ENCODE measurements around the gene PHF20. TPM values are rescaled to one million over a fixed set of nuclear protein-coding genes. Genes with fewer than 3 reads are reported as not detected.

PHF20 gene
- total RNA-seq, 1 experiment from 2014 or later, result 65.8 TPM

DNA sequence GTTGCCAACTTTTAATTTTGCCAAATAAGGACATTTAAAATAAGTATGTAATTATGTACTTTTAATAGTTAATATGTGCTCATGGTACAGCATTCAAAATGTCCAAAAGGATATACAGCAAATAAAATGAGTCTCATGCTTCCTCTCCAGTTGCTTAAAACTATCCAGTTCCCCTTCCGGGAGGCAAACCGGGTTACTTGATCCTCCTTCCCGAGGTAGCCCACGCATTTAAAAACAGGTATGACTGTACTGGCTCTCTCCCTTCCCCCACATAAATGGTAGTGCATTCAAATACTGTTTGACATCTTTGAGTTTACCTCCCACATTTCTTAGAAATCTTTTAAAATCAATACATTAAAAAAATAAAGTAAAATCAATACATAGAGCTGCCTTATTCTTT, 66.4 kb downstream of the PHF20 start:
- TF ChIP-seq, protein P1, sequence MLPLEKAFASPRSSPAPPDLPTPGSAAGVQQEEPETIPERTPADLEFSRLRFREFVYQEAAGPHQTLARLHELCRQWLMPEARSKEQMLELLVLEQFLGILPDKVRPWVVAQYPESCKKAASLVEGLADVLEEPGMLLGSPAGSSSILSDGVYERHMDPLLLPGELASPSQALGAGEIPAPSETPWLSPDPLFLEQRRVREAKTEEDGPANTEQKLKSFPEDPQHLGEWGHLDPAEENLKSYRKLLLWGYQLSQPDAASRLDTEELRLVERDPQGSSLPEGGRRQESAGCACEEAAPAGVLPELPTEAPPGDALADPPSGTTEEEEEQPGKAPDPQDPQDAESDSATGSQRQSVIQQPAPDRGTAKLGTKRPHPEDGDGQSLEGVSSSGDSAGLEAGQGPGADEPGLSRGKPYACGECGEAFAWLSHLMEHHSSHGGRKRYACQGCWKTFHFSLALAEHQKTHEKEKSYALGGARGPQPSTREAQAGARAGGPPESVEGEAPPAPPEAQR (CRISPR knock-in tag; IDR thresholded peaks at IDR 0.05), result no peak
- no peak for TF ChIP-seq GRHL2 (CRISPR knock-in tag; IDR thresholded peaks at IDR 0.05; ENCODE audit: insufficient replicate concordance, severe bottlenecking)
- no peak for TF ChIP-seq GTF2I (CRISPR knock-in tag; conservative IDR thresholded peaks at IDR 0.05)
- TF ChIP-seq, protein P2, sequence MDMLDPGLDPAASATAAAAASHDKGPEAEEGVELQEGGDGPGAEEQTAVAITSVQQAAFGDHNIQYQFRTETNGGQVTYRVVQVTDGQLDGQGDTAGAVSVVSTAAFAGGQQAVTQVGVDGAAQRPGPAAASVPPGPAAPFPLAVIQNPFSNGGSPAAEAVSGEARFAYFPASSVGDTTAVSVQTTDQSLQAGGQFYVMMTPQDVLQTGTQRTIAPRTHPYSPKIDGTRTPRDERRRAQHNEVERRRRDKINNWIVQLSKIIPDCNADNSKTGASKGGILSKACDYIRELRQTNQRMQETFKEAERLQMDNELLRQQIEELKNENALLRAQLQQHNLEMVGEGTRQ (CRISPR knock-in tag; IDR thresholded peaks at IDR 0.05), result no peak
- no peak for TF ChIP-seq ELF4 (CRISPR knock-in tag; IDR thresholded peaks at IDR 0.05; ENCODE audit: low read depth)
- no peak for TF ChIP-seq ZNF138 (CRISPR knock-in tag; conservative IDR thresholded peaks at IDR 0.05)
- TF ChIP-seq SOX15 (CRISPR knock-in tag; IDR thresholded peaks at IDR 0.05), result no peak
- no peak for TF ChIP-seq KAT7 (CRISPR knock-in tag; IDR thresholded peaks at IDR 0.05; ENCODE audit: borderline replicate concordance)
- TF ChIP-seq, protein P3, sequence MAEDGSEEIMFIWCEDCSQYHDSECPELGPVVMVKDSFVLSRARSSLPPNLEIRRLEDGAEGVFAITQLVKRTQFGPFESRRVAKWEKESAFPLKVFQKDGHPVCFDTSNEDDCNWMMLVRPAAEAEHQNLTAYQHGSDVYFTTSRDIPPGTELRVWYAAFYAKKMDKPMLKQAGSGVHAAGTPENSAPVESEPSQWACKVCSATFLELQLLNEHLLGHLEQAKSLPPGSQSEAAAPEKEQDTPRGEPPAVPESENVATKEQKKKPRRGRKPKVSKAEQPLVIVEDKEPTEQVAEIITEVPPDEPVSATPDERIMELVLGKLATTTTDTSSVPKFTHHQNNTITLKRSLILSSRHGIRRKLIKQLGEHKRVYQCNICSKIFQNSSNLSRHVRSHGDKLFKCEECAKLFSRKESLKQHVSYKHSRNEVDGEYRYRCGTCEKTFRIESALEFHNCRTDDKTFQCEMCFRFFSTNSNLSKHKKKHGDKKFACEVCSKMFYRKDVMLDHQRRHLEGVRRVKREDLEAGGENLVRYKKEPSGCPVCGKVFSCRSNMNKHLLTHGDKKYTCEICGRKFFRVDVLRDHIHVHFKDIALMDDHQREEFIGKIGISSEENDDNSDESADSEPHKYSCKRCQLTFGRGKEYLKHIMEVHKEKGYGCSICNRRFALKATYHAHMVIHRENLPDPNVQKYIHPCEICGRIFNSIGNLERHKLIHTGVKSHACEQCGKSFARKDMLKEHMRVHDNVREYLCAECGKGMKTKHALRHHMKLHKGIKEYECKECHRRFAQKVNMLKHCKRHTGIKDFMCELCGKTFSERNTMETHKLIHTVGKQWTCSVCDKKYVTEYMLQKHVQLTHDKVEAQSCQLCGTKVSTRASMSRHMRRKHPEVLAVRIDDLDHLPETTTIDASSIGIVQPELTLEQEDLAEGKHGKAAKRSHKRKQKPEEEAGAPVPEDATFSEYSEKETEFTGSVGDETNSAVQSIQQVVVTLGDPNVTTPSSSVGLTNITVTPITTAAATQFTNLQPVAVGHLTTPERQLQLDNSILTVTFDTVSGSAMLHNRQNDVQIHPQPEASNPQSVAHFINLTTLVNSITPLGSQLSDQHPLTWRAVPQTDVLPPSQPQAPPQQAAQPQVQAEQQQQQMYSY (CRISPR knock-in tag; IDR thresholded peaks at IDR 0.05), result no peak
- TF ChIP-seq, protein P4, sequence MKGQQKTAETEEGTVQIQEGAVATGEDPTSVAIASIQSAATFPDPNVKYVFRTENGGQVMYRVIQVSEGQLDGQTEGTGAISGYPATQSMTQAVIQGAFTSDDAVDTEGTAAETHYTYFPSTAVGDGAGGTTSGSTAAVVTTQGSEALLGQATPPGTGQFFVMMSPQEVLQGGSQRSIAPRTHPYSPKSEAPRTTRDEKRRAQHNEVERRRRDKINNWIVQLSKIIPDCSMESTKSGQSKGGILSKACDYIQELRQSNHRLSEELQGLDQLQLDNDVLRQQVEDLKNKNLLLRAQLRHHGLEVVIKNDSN (CRISPR knock-in tag; IDR thresholded peaks at IDR 0.05), result no peak
- TF ChIP-seq, protein P5, sequence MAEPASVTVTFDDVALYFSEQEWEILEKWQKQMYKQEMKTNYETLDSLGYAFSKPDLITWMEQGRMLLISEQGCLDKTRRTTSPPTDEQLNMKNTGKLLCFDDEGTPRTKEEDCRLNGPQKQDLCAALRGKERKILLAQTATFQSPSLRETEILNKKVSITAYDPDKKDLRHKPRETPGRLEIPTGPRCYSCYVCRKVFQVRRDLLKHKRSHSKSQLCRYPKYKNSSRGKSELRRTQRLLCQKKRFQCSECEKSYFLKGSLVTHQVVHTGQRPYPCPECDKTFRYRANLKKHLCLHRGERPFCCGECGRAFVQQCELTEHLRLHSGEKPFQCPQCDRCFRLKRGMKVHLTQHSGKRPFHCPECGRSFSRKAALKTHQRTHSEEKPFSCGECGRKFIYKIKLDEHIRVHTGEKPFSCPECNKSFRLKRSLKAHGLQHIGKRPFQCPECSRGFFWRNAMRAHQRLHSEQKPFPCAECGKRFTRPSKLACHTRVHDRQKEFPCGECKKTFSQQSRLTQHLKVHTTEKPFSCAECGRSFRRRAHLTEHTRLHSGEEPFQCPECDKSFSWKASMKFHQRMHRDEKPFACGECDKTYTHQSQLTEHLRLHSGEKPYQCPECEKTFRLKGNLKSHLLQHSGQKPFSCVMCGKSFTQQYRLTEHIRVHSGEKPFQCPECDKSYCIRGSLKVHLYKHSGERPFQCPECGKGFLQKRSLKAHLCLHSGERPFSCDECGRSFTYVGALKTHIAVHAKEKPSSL (CRISPR knock-in tag; conservative IDR thresholded peaks at IDR 0.05), result no peak
- no peak for TF ChIP-seq CREB1 (CRISPR knock-in tag; IDR thresholded peaks at IDR 0.05)
- no peak for TF ChIP-seq IRF2 (CRISPR knock-in tag; IDR thresholded peaks at IDR 0.05; ENCODE audit: borderline replicate concordance, low read depth)
- TF ChIP-seq ZNF121 (CRISPR knock-in tag; IDR thresholded peaks at IDR 0.05), result no peak

DNA sequence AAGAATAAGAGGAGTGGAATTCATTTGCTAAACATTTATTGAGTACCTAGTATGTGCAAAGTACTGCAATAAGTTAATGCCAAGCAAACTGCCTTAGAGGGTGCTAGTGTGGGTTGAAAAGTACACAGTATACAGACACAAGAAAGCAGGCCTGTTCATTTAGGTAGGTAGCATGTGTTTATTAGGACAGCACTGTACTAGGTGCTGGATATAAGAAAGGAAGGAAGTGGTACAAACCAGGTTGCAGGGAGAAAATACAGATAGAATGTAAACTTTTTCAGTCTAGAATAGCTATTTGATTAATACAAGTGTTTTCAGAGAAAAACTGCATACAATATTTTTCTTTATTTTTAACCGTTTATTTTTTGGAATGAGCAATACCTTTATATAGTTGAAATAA, 68.1 kb downstream of the PHF20 start:
- peaks cover 36% of the 10 kb centered on the region for H3K36me3 Mint-ChIP-seq
- H3K4me1 Mint-ChIP-seq, result peaks cover 11% of the 10 kb centered on the region
- H3K27ac Mint-ChIP-seq, result no peak overlapping the region
- ChIA-PET CTCF (no interaction called here), POLR2A (no interaction called here)
- ATAC-seq (no peak), DNase-seq (ENCODE audit: low spot score) (no peak)
- peaks cover 11% of the 10 kb centered on the region for H3K9me3 Mint-ChIP-seq
- H3K27me3 Mint-ChIP-seq (ENCODE audit: low read depth), result no peaks in the 10 kb centered on the region
- H3K4me3 Mint-ChIP-seq, result no peak overlapping the region
- TF ChIP-seq, protein P6, sequence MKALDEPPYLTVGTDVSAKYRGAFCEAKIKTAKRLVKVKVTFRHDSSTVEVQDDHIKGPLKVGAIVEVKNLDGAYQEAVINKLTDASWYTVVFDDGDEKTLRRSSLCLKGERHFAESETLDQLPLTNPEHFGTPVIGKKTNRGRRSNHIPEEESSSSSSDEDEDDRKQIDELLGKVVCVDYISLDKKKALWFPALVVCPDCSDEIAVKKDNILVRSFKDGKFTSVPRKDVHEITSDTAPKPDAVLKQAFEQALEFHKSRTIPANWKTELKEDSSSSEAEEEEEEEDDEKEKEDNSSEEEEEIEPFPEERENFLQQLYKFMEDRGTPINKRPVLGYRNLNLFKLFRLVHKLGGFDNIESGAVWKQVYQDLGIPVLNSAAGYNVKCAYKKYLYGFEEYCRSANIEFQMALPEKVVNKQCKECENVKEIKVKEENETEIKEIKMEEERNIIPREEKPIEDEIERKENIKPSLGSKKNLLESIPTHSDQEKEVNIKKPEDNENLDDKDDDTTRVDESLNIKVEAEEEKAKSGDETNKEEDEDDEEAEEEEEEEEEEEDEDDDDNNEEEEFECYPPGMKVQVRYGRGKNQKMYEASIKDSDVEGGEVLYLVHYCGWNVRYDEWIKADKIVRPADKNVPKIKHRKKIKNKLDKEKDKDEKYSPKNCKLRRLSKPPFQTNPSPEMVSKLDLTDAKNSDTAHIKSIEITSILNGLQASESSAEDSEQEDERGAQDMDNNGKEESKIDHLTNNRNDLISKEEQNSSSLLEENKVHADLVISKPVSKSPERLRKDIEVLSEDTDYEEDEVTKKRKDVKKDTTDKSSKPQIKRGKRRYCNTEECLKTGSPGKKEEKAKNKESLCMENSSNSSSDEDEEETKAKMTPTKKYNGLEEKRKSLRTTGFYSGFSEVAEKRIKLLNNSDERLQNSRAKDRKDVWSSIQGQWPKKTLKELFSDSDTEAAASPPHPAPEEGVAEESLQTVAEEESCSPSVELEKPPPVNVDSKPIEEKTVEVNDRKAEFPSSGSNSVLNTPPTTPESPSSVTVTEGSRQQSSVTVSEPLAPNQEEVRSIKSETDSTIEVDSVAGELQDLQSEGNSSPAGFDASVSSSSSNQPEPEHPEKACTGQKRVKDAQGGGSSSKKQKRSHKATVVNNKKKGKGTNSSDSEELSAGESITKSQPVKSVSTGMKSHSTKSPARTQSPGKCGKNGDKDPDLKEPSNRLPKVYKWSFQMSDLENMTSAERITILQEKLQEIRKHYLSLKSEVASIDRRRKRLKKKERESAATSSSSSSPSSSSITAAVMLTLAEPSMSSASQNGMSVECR (CRISPR knock-in tag; IDR thresholded peaks at IDR 0.05; ENCODE audit: borderline replicate concordance), result no peak
- TF ChIP-seq CREB1 (CRISPR knock-in tag; IDR thresholded peaks at IDR 0.05), result no peak
- no peak for TF ChIP-seq ZNF396 (CRISPR knock-in tag; IDR thresholded peaks at IDR 0.05; ENCODE audit: borderline replicate concordance)

More for the DNA sequence above, 66.4 kb downstream of the PHF20 start:
- Mint-ChIP-seq H3K36me3 (peaks cover 21% of the 10 kb centered on the region), H3K9me3 (peaks cover 5% of the 10 kb centered on the region), H3K4me1 (peaks cover 11% of the 10 kb centered on the region), H3K27ac (no peak overlapping the region), H3K27me3 (ENCODE audit: low read depth) (no peaks in the 10 kb centered on the region), H3K4me3 (no peak overlapping the region)
- DNase-seq (ENCODE audit: low spot score), result no peak
- ChIA-PET CTCF (no interaction called here), POLR2A (interaction anchor here (0.7 kb wide), 2 partner anchors 39 to 97 kb away, joined by 5 to 6 read pairs; no protein-coding TSS in a partner anchor)
- no peak for ATAC-seq
